ENCODE results near the gene GRB7.
"Not testable (repeated sequence)": the region's sequence is repeated elsewhere in the genome, so short reads cannot be mapped to it uniquely, and the experiment has no call there.

Gene GRB7

GRCh38 chr17:39746145-39746461, 8.4 kb downstream of the GRB7 start:
- ATAC-seq (ENCODE audit: low read depth) (no peak), DNase-seq (ENCODE audit: low spot score) (peak; percentile 23)
- H3K9me3 ChIP-seq (ENCODE audit: severe bottlenecking) = no peaks in the 10 kb centered on the region
- TF ChIP-seq CTCF (IDR thresholded peaks at IDR 0.05; ENCODE audit: poor library complexity, severe bottlenecking) = no peak
- H3K4me1 ChIP-seq (ENCODE audit: insufficient read depth, poor library complexity, severe bottlenecking) = peaks cover 24% of the 10 kb centered on the region
- peaks cover 31% of the 10 kb centered on the region for H3K36me3 ChIP-seq (ENCODE audit: low read depth)
- H3K4me3 ChIP-seq (ENCODE audit: severe bottlenecking) = no peak overlapping the region
- no peak overlapping the region for H3K27ac ChIP-seq (ENCODE audit: poor library complexity, severe bottlenecking)
- H3K27me3 ChIP-seq (ENCODE audit: insufficient read depth, poor library complexity, severe bottlenecking) = no peaks in the 10 kb centered on the region

GRCh38 chr17:39747745-39748144, 10.0 kb downstream of the GRB7 start:
- DNase-seq (ENCODE audit: low spot score) = no peak
- no peak for TF ChIP-seq CTCF (IDR thresholded peaks at IDR 0.05; ENCODE audit: poor library complexity, severe bottlenecking)

GRCh38 chr17:39748444-39749034, 10.8 kb downstream of the GRB7 start:
- Histone ChIP-seq H3K36me3 (ENCODE audit: low read depth) (peaks cover 16% of the 10 kb centered on the region), H3K4me1 (ENCODE audit: insufficient read depth, poor library complexity, severe bottlenecking) (peaks cover 19% of the 10 kb centered on the region)
- not testable (repeated sequence) for H3K27me3 ChIP-seq (ENCODE audit: insufficient read depth, poor library complexity, severe bottlenecking); ATAC-seq (ENCODE audit: low read depth); H3K27ac ChIP-seq (ENCODE audit: poor library complexity, severe bottlenecking); H3K4me3 ChIP-seq (ENCODE audit: severe bottlenecking); H3K9me3 ChIP-seq (ENCODE audit: severe bottlenecking); DNase-seq (ENCODE audit: low spot score)

More at GRCh38 chr17:39747745-39748144, 10.0 kb downstream of the GRB7 start:
- Histone ChIP-seq H3K4me3 (ENCODE audit: severe bottlenecking) (no peak overlapping the region), H3K36me3 (ENCODE audit: low read depth) (peaks cover 23% of the 10 kb centered on the region), H3K9me3 (ENCODE audit: severe bottlenecking) (no peaks in the 10 kb centered on the region), H3K27ac (ENCODE audit: poor library complexity, severe bottlenecking) (no peak overlapping the region), H3K4me1 (ENCODE audit: insufficient read depth, poor library complexity, severe bottlenecking) (peaks cover 19% of the 10 kb centered on the region), H3K27me3 (ENCODE audit: insufficient read depth, poor library complexity, severe bottlenecking) (no peaks in the 10 kb centered on the region)
- no peak for ATAC-seq (ENCODE audit: low read depth)

- H3K27me3 ChIP-seq (ENCODE audit: insufficient read depth, poor library complexity, severe bottlenecking) = no peaks in the 10 kb centered on the region
- ATAC-seq (ENCODE audit: low read depth) (peak; percentile 38), DNase-seq (ENCODE audit: low spot score) (no peak)
- no peaks in the 10 kb centered on the region for H3K9me3 ChIP-seq (ENCODE audit: severe bottlenecking)
- H3K27ac ChIP-seq (ENCODE audit: poor library complexity, severe bottlenecking) = peak overlapping the region; percentile 53
- peaks cover under 1% of the 10 kb centered on the region; the same call in 1 of the 2 replicates for H3K36me3 ChIP-seq (ENCODE audit: low read depth)
- H3K4me1 ChIP-seq (ENCODE audit: insufficient read depth, poor library complexity, severe bottlenecking) = peaks cover 19% of the 10 kb centered on the region
- no peak for TF ChIP-seq CTCF (IDR thresholded peaks at IDR 0.05; ENCODE audit: poor library complexity, severe bottlenecking)
- H3K4me3 ChIP-seq (ENCODE audit: severe bottlenecking) = no peak overlapping the region
Measured at GRCh38 chr17:39750131-39751015, 12.6 kb downstream of the GRB7 start.

- no peaks in the 10 kb centered on the region for H3K27me3 ChIP-seq (ENCODE audit: insufficient read depth, poor library complexity, severe bottlenecking)
- peaks cover 19% of the 10 kb centered on the region for H3K4me1 ChIP-seq (ENCODE audit: insufficient read depth, poor library complexity, severe bottlenecking)
- H3K27ac ChIP-seq (ENCODE audit: poor library complexity, severe bottlenecking) = peak overlapping the region; percentile 53
- ATAC-seq (ENCODE audit: low read depth) (no peak), DNase-seq (ENCODE audit: low spot score) (peak; percentile 30)
- H3K4me3 ChIP-seq (ENCODE audit: severe bottlenecking) = no peak overlapping the region
- no peak for TF ChIP-seq CTCF (IDR thresholded peaks at IDR 0.05; ENCODE audit: poor library complexity, severe bottlenecking)
- H3K36me3 ChIP-seq (ENCODE audit: low read depth) = no peaks in the 10 kb centered on the region
- H3K9me3 ChIP-seq (ENCODE audit: severe bottlenecking) = no peaks in the 10 kb centered on the region
Measured at GRCh38 chr17:39751016-39751543, 13.3 kb downstream of the GRB7 start.

Measured in RWPE2 (cell line).